Measurements from ENCODE around the gene TNFSF9.
A peak's percentile ranks its signal among the peaks of the same experiment; 100 is the strongest.

Gene TNFSF9, protein sequence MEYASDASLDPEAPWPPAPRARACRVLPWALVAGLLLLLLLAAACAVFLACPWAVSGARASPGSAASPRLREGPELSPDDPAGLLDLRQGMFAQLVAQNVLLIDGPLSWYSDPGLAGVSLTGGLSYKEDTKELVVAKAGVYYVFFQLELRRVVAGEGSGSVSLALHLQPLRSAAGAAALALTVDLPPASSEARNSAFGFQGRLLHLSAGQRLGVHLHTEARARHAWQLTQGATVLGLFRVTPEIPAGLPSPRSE

DNA sequence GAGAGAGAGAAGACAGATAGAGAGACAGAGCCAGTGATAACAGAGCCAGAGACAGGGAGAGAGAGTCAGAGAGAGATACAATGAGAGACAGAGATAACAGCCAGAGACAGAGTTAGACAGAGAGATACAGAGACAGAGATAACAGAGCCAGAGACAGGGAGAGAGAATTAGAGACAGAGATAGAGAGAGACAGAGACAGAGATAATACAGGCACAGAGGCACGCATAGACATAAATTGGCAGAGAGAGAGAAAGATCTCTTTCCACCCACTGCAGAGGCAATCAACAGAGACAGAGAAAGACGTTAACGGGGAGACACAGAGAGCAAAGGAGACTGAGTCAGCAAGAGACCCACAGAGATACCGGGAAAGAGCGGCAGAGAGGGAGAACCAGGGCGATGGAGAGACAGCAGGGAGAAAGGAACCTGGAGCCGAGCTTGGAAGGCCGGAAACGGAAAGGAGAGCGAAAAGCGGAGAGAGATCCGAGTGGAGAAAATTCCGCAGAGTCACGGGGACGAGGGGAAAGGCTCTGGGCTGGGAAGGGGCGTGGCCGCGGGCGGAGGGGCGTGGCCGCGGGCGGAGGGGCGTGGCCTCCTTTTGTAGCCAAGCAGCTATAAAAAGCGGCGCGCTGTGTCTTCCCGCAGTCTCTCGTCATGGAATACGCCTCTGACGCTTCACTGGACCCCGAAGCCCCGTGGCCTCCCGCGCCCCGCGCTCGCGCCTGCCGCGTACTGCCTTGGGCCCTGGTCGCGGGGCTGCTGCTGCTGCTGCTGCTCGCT is at the start of gene TNFSF9:
Gene TNFSF9, plus strand, starts transcription at position 641 of the 777 bp plus-strand sequence. Its CDS starts 11 bp downstream, at position 652.
- H3K27me3 ChIP-seq (ENCODE audit: control insufficient read depth in 1 of 2, insufficient read depth in 2 of 2, low read length in 2 of 2) = peaks cover 13 to 19% of the 10 kb centered on the region in 2 donors
- peak within 1 kb of the TSS; percentile 77 to 82 for H3K9ac ChIP-seq (ENCODE audit: low read length in 2 of 2)
- H3K4me1 ChIP-seq (ENCODE audit: control insufficient read depth, insufficient read depth, low read length) = peaks cover 18% of the 10 kb centered on the region
- no peaks in the 10 kb centered on the region for H3K36me3 ChIP-seq (ENCODE audit: control insufficient read depth in 2 of 2, insufficient read depth in 2 of 2, low read length in 2 of 2)
- no peaks in the 10 kb centered on the region for H3K9me3 ChIP-seq (ENCODE audit: control insufficient read depth in 2 of 2, low read length in 2 of 2)
- no peak within 1 kb of the TSS for H3K27ac ChIP-seq (ENCODE audit: low read length)
- H3K4me3 ChIP-seq (ENCODE audit: low read length in 2 of 2) = peak within 1 kb of the TSS; percentile 78 to 85

DNA sequence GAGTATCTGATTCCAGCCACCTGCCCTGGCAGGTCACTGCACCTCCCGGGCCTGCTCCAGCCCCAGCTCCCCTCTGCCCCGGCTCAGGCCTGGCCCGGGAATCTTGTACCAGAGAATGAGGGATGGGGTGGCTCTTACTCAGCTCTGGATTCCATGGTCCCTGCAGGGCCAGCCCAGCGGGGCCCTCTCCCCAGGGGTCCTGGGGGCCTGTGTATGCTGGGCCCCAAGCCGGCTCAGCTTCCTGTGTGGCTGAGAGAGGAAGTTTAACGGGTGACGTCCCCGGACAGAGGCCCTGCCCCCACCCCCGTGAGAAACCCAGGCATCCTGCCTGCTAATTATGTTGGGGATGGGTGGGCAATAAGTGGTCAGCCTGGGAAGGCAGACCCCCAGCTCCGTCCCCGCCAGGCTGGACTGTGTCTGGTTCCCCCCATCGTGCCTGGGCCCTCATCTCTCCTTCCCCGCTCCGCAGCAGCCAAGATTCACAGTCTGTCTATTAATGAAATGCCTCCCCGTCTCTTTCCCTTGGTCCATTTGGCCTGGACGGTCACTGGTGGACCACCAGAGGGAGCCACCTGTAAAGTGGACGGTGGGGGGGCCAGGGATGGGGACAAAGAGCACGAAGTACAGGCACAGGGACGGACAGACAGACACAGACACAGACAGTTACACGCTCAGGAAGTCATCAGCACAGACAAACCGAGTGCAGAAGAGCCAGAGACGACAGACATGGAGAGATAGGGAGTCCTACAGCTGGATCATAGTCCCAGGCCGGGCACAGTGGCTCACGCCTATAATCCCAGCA is 49.1 kb upstream of the TNFSF9 start, which contains the start of gene DENND1C:
Gene DENND1C, minus strand, starts transcription at position 247 of the 802 bp plus-strand sequence. Its CDS starts 92 bp downstream, at position 155.
- Histone ChIP-seq H3K27me3 (ENCODE audit: control insufficient read depth in 1 of 2, insufficient read depth in 2 of 2, low read length in 2 of 2) (peaks cover 8 to 14% of the 10 kb centered on the region in 2 donors), H3K4me3 (ENCODE audit: low read length in 2 of 2) (peak within 1 kb of the TSS in 1 of 2 donors; percentile 15), H3K4me1 (ENCODE audit: control insufficient read depth, insufficient read depth, low read length) (no peaks in the 10 kb centered on the region), H3K9me3 (ENCODE audit: control insufficient read depth in 2 of 2, low read length in 2 of 2) (no peaks in the 10 kb centered on the region), H3K27ac (ENCODE audit: low read length) (no peak within 1 kb of the TSS), H3K36me3 (ENCODE audit: control insufficient read depth in 2 of 2, insufficient read depth in 2 of 2, low read length in 2 of 2) (no peaks in the 10 kb centered on the region), H3K9ac (ENCODE audit: low read length in 2 of 2) (no peak within 1 kb of the TSS)

DNA sequence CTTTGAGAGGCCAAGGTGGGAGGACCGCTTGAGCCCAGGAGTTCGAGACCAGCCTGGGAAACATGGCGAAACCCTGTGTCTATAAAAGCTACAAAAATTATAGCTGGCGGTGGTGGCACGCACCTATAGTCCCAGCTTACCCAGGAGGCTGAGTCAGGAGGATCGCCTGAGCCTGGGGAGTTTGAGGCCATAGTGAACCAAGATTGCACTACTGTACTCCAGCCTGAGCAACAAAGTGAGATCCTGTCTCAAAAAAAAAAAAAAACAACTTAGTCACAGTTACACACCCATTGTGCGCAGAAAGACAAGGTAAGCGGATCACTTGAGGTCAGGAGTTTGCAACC is 48.5 kb upstream of the TNFSF9 start:
- Histone ChIP-seq H3K9ac (ENCODE audit: low read length in 2 of 2) (no peak overlapping the region), H3K4me3 (ENCODE audit: low read length in 2 of 2) (no peak overlapping the region), H3K9me3 (ENCODE audit: control insufficient read depth in 2 of 2, low read length in 2 of 2) (no peaks in the 10 kb centered on the region), H3K36me3 (ENCODE audit: control insufficient read depth in 2 of 2, insufficient read depth in 2 of 2, low read length in 2 of 2) (no peaks in the 10 kb centered on the region), H3K27me3 (ENCODE audit: control insufficient read depth in 1 of 2, insufficient read depth in 2 of 2, low read length in 2 of 2) (peaks cover 3 to 9% of the 10 kb centered on the region in 2 donors), H3K4me1 (ENCODE audit: control insufficient read depth, insufficient read depth, low read length) (no peaks in the 10 kb centered on the region), H3K27ac (ENCODE audit: low read length) (no peak overlapping the region)

DNA sequence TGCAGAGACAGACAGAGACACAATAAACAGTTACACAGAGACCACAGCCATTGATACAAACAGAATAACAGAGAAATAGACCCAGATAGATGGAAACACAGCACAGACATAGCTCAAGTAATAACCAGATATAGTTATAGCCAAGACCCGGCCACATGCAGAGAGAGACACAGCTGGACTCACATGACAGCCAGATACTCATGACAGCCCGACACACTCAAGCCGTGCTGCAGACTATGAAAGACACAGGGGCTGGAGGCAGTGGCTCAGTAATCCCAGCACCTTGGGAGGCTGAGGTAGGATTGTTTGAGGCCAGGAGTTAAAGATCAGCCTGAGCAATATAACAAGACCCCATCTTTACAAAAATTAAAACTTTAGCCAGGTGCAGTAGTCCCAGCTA is 47.6 kb upstream of the TNFSF9 start:
- no peaks in the 10 kb centered on the region for H3K4me1 ChIP-seq (ENCODE audit: control insufficient read depth, insufficient read depth, low read length)
- no peaks in the 10 kb centered on the region for H3K9me3 ChIP-seq (ENCODE audit: control insufficient read depth in 2 of 2, low read length in 2 of 2)
- no peak overlapping the region for H3K27ac ChIP-seq (ENCODE audit: low read length)
- no peak overlapping the region for H3K9ac ChIP-seq (ENCODE audit: low read length in 2 of 2)
- H3K36me3 ChIP-seq (ENCODE audit: control insufficient read depth in 2 of 2, insufficient read depth in 2 of 2, low read length in 2 of 2) = no peaks in the 10 kb centered on the region
- H3K4me3 ChIP-seq (ENCODE audit: low read length in 2 of 2) = no peak overlapping the region
- peaks cover 3 to 9% of the 10 kb centered on the region in 2 donors for H3K27me3 ChIP-seq (ENCODE audit: control insufficient read depth in 1 of 2, insufficient read depth in 2 of 2, low read length in 2 of 2)

DNA sequence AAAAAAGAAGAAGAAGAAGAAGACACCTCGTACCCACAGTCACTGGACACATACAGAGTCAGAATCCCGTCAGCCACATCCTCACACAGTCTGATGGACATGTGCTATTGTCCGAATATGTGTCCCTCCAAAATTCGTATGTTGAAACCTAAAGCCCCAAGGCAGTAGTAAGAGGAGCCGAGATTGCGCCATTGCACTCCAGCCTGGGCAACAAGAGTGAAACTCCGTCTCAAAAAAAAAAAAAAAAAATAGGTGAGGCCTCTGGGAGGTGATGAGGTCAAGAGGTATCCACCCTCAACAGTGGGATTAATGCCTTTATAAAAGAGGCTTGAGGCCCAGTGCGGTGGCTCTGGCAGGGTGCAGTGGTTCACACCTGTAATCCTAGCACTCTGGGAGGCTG is 46.6 kb upstream of the TNFSF9 start:
- Histone ChIP-seq H3K27me3 (ENCODE audit: control insufficient read depth in 1 of 2, insufficient read depth in 2 of 2, low read length in 2 of 2) (peaks cover 3 to 5% of the 10 kb centered on the region in 2 donors), H3K9me3 (ENCODE audit: control insufficient read depth in 2 of 2, low read length in 2 of 2) (no peaks in the 10 kb centered on the region), H3K9ac (ENCODE audit: low read length in 2 of 2) (no peak overlapping the region), H3K36me3 (ENCODE audit: control insufficient read depth in 2 of 2, insufficient read depth in 2 of 2, low read length in 2 of 2) (no peaks in the 10 kb centered on the region), H3K27ac (ENCODE audit: low read length) (no peak overlapping the region), H3K4me1 (ENCODE audit: control insufficient read depth, insufficient read depth, low read length) (no peaks in the 10 kb centered on the region), H3K4me3 (ENCODE audit: low read length in 2 of 2) (no peak overlapping the region)

DNA sequence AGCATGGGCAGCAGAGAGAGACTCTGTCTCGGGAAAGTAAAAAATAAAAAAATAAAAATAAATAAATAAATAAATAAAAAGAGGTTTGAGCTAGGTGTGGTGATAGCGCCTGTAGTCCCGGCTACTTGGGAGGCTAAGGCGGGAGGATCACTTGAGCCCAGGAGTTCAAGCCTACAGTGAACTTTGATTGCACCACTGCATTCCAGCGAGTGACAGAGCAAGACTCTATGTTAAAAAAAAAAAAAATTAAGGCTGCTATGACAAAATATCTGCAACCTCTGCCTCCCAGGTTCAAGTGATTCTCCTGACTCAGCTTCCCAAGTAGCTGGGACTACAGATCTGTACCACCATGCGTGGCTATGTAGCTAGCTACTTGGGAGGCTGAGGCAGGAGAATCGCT is 46.0 kb upstream of the TNFSF9 start:
- Histone ChIP-seq H3K27me3 (ENCODE audit: control insufficient read depth in 1 of 2, insufficient read depth in 2 of 2, low read length in 2 of 2) (peaks cover 3 to 5% of the 10 kb centered on the region in 2 donors), H3K9me3 (ENCODE audit: control insufficient read depth in 2 of 2, low read length in 2 of 2) (no peaks in the 10 kb centered on the region), H3K36me3 (ENCODE audit: control insufficient read depth in 2 of 2, insufficient read depth in 2 of 2, low read length in 2 of 2) (no peaks in the 10 kb centered on the region), H3K9ac (ENCODE audit: low read length in 2 of 2) (no peak overlapping the region), H3K4me1 (ENCODE audit: control insufficient read depth, insufficient read depth, low read length) (no peaks in the 10 kb centered on the region), H3K27ac (ENCODE audit: low read length) (no peak overlapping the region), H3K4me3 (ENCODE audit: low read length in 2 of 2) (no peak overlapping the region)

DNA sequence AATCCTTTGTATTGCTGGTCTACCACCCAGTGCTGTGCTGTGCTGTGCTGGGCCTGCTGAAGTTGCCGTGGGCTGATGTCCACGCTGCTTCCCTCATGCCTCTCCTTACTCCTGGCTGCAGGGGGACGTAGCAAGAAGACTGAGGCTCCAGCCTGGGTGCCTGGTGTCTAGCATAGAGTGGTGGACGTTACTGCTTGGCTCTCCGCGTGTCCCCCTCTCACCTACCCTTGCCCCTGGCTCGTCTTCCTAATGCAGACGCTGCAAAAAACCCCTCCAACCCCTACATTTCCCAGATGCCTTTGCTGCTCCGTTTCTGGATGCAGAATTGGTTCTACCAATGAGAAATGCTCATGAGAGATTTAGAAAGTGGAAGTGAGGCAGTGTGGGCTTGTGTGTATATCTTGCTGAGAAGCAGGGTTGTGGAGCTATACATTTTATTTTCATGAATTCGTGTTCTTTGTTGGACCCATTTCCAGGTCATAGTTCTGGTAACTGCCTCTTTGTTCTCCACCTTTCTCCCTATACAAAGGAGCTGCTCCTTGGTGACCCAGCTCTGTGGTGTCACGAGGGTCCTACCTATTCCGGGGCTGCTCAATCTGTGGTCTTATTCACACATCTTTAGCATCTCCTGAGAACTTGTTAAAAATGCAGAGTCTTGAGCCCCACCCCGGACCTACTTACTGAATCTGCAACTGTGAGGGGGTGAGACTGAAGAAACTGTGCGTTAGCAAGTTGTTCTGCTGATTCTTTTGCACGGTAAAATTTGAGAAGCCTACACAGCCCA is 41.4 kb upstream of the TNFSF9 start:
- H3K27me3 ChIP-seq (ENCODE audit: control insufficient read depth in 1 of 2, insufficient read depth in 2 of 2, low read length in 2 of 2) = peaks cover 2 to 3% of the 10 kb centered on the region in 2 donors
- H3K9me3 ChIP-seq (ENCODE audit: control insufficient read depth in 2 of 2, low read length in 2 of 2) = peaks cover 0 to 5% of the 10 kb centered on the region in 2 donors
- H3K4me3 ChIP-seq (ENCODE audit: low read length in 2 of 2) = no peak overlapping the region
- no peak overlapping the region for H3K9ac ChIP-seq (ENCODE audit: low read length in 2 of 2)
- no peaks in the 10 kb centered on the region for H3K36me3 ChIP-seq (ENCODE audit: control insufficient read depth in 2 of 2, insufficient read depth in 2 of 2, low read length in 2 of 2)
- no peak overlapping the region for H3K27ac ChIP-seq (ENCODE audit: low read length)
- H3K4me1 ChIP-seq (ENCODE audit: control insufficient read depth, insufficient read depth, low read length) = no peaks in the 10 kb centered on the region

DNA sequence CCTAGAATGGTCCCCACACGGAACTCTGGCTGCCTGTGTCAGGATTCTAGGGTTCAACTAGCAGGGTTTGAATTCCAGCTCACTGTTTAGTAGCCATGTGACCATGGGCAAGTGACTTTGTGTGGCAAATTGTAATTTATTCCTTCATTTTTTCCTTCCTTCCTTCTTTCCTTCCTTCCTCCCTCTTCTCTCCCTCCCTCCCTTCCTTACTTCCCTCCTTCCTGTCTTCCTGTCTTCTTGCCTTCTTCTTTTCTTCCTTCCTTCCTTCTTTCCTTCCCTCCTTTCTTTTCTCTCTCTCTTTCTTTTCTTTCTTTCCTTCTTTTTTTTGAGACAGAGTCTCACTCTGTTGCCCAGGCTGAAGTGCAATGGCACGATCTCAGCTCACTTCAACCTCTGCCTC is 40.7 kb upstream of the TNFSF9 start:
- Histone ChIP-seq H3K9me3 (ENCODE audit: control insufficient read depth in 2 of 2, low read length in 2 of 2) (peaks cover 0 to 5% of the 10 kb centered on the region in 2 donors), H3K27ac (ENCODE audit: low read length) (no peak overlapping the region), H3K36me3 (ENCODE audit: control insufficient read depth in 2 of 2, insufficient read depth in 2 of 2, low read length in 2 of 2) (no peaks in the 10 kb centered on the region), H3K4me1 (ENCODE audit: control insufficient read depth, insufficient read depth, low read length) (no peaks in the 10 kb centered on the region), H3K27me3 (ENCODE audit: control insufficient read depth in 1 of 2, insufficient read depth in 2 of 2, low read length in 2 of 2) (peaks cover 2 to 3% of the 10 kb centered on the region in 2 donors), H3K4me3 (ENCODE audit: low read length in 2 of 2) (no peak overlapping the region), H3K9ac (ENCODE audit: low read length in 2 of 2) (no peak overlapping the region)

DNA sequence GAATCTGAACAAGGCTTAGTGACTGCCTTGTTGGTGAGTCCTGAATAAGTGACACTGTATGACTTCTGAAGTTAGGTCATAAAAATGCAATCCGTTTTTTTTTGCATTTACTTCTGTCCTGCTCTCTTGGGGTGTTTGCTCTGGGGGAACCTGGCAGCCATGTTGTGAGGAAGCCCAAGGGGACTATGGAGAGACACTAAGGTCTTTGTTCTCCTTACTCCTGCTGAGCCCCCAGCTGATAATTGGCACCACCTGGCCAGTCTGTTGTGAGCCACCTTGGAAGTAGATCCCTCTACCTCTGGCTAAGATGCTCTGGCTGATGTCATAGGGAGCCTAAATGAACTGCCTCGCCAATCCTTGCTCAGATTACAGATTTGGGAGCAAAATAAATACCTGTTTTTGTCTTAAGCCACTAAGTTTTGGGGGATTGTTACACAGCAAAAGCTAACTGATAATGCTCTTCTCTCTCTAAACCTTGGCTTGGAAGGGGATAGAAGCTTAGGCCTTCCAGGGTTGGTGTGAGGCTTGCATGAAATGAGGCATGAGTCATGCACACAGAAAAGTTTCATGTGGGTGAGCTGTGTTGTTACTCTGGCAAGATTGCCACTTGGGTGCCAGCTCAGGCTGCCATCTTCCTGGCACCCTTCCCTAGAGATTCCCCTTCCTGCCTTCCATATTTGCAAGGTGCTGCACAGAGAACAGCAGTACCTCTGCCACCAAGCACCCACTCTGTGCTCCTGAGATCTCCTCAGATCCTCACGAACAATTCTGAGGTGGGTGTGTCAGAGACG is 38.8 kb upstream of the TNFSF9 start:
- Histone ChIP-seq H3K27me3 (ENCODE audit: control insufficient read depth in 1 of 2, insufficient read depth in 2 of 2, low read length in 2 of 2) (peaks cover 2 to 3% of the 10 kb centered on the region in 2 donors), H3K4me3 (ENCODE audit: low read length in 2 of 2) (no peak overlapping the region), H3K36me3 (ENCODE audit: control insufficient read depth in 2 of 2, insufficient read depth in 2 of 2, low read length in 2 of 2) (no peaks in the 10 kb centered on the region), H3K9me3 (ENCODE audit: control insufficient read depth in 2 of 2, low read length in 2 of 2) (peaks cover 0 to 5% of the 10 kb centered on the region in 2 donors), H3K27ac (ENCODE audit: low read length) (no peak overlapping the region), H3K9ac (ENCODE audit: low read length in 2 of 2) (no peak overlapping the region), H3K4me1 (ENCODE audit: control insufficient read depth, insufficient read depth, low read length) (no peaks in the 10 kb centered on the region)
